ENCODE results near the gene TCEANC. TPM values are rescaled to one million over a fixed set of nuclear protein-coding genes. Genes with fewer than 3 reads are reported as not detected.

Gene TCEANC
- total RNA-seq, 4 donors from 2014 or later: 1.7 to 4.7 (median 3.2) TPM

- H3K4me3 ChIP-seq: peak within 1 kb of the TSS; percentile 68
- WGBS: under 1% methylated on average over 32 of the region's 68 CpGs
- no peak for TF ChIP-seq CTCF (IDR thresholded peaks at IDR 0.05)
- no peak for TF ChIP-seq EP300 (IDR thresholded peaks at IDR 0.05)
- peak in 2 of 3 donors; percentile 65 to 71 for TF ChIP-seq POLR2AphosphoS5 (IDR thresholded peaks at IDR 0.05)
- peak; percentile 11 to 83 for TF ChIP-seq POLR2A (IDR thresholded peaks at IDR 0.05)
- H3K27ac ChIP-seq: peak within 1 kb of the TSS; percentile 97
- no peaks in the 10 kb centered on the region for H3K27me3 ChIP-seq
- no peaks in the 10 kb centered on the region for H3K36me3 ChIP-seq
- peak; percentile 88 to 92 for DNase-seq (ENCODE audit: low spot score in 2 of 2)
- H3K9me3 ChIP-seq: no peaks in the 10 kb centered on the region
- H3K4me1 ChIP-seq: peaks cover 26% of the 10 kb centered on the region
These were observed 36.2 kb downstream of the TCEANC start, which contains the start of gene RAB9A for GRCh38 chrX:13688958-13689740. TSS of gene RAB9A (plus strand) at chrX:13689128. CDS start at chrX:13708747, 19,619 bp downstream.

GRCh38 chrX:13689741-13690211, 36.8 kb downstream of the TCEANC start:
- Histone ChIP-seq H3K27me3 (no peaks in the 10 kb centered on the region), H3K9me3 (no peaks in the 10 kb centered on the region), H3K27ac (peak overlapping the region; percentile 97), H3K4me3 (peak overlapping the region; percentile 68), H3K4me1 (peaks cover 33% of the 10 kb centered on the region), H3K36me3 (no peaks in the 10 kb centered on the region)
- no peak for DNase-seq (ENCODE audit: low spot score in 2 of 2)
- 6% methylated on average over 16 of the region's 16 CpGs for WGBS
- TF ChIP-seq POLR2A (IDR thresholded peaks at IDR 0.05) (no peak), POLR2AphosphoS5 (IDR thresholded peaks at IDR 0.05) (no peak), EP300 (IDR thresholded peaks at IDR 0.05) (no peak), CTCF (IDR thresholded peaks at IDR 0.05) (no peak)

GRCh38 chrX:13690836-13691235, 37.9 kb downstream of the TCEANC start:
- Histone ChIP-seq H3K9me3 (no peaks in the 10 kb centered on the region), H3K4me1 (peaks cover 36% of the 10 kb centered on the region), H3K27me3 (no peaks in the 10 kb centered on the region), H3K4me3 (peak overlapping the region; percentile 68), H3K36me3 (no peaks in the 10 kb centered on the region), H3K27ac (peak overlapping the region; percentile 97)
- WGBS: 69% methylated on average over 3 of the region's 3 CpGs
- no peak for TF ChIP-seq POLR2AphosphoS5 (IDR thresholded peaks at IDR 0.05)
- no peak for TF ChIP-seq CTCF (IDR thresholded peaks at IDR 0.05)
- no peak for TF ChIP-seq POLR2A (IDR thresholded peaks at IDR 0.05)
- no peak for DNase-seq (ENCODE audit: low spot score in 2 of 2)

GRCh38 chrX:13691841-13692371, 39.0 kb downstream of the TCEANC start:
- H3K4me1 ChIP-seq: peaks cover 36% of the 10 kb centered on the region
- WGBS: 73% methylated on average over 7 of the region's 7 CpGs
- H3K36me3 ChIP-seq: no peaks in the 10 kb centered on the region
- no peaks in the 10 kb centered on the region for H3K27me3 ChIP-seq
- no peak overlapping the region for H3K4me3 ChIP-seq
- peak overlapping the region; percentile 69 for H3K27ac ChIP-seq
- H3K9me3 ChIP-seq: no peaks in the 10 kb centered on the region
- TF ChIP-seq POLR2A (IDR thresholded peaks at IDR 0.05) (no peak), CTCF (IDR thresholded peaks at IDR 0.05) (no peak), POLR2AphosphoS5 (IDR thresholded peaks at IDR 0.05) (no peak)
- DNase-seq (ENCODE audit: low spot score in 2 of 2): no peak

- Histone ChIP-seq H3K4me3 (no peak overlapping the region), H3K4me1 (peaks cover 36% of the 10 kb centered on the region), H3K36me3 (no peaks in the 10 kb centered on the region), H3K27me3 (no peaks in the 10 kb centered on the region), H3K27ac (peak overlapping the region; percentile 69), H3K9me3 (no peaks in the 10 kb centered on the region)
- 66% methylated on average over 5 of the region's 5 CpGs for WGBS
- no peak for DNase-seq (ENCODE audit: low spot score in 2 of 2)
- TF ChIP-seq POLR2A (IDR thresholded peaks at IDR 0.05): no peak
- no peak for TF ChIP-seq CTCF (IDR thresholded peaks at IDR 0.05)
- TF ChIP-seq POLR2AphosphoS5 (IDR thresholded peaks at IDR 0.05): no peak
- no peak for TF ChIP-seq EP300 (IDR thresholded peaks at IDR 0.05)
These were observed 39.9 kb downstream of the TCEANC start for GRCh38 chrX:13692771-13693231.

All from suprapubic skin (tissue), 4 donors.